ENCODE measurements around the gene IL3RA.

IL3RA gene

GRCh38 chrX:1390621-1391369, 54.2 kb downstream of the IL3RA start:
- H3K4me3 ChIP-seq (replicated peaks; ENCODE audit: low read depth, low read length) = peak overlapping the region; percentile 98
- no peak for DNase-seq (ENCODE audit: extremely low read depth, low read depth)
- no peak for TF ChIP-seq CTCF (IDR thresholded peaks at IDR 0.05; ENCODE audit: low read depth, low read length, missing control alignments)

GRCh38 chrX:1391370-1391706, 54.8 kb downstream of the IL3RA start:
- peak overlapping the region; percentile 98 for H3K4me3 ChIP-seq (replicated peaks; ENCODE audit: low read depth, low read length)
- no peak for DNase-seq (ENCODE audit: extremely low read depth, low read depth)
- no peak for TF ChIP-seq CTCF (IDR thresholded peaks at IDR 0.05; ENCODE audit: low read depth, low read length, missing control alignments)

GRCh38 chrX:1391707-1392375, 55.3 kb downstream of the IL3RA start, which contains the start of gene SLC25A6:
SLC25A6 (minus strand) TSS chrX:1392113; CDS start chrX:1392009, 104 bp downstream.
- TF ChIP-seq CTCF (IDR thresholded peaks at IDR 0.05; ENCODE audit: low read depth, low read length, missing control alignments) = no peak
- DNase-seq (ENCODE audit: extremely low read depth, low read depth) = peak; percentile 88
- H3K4me3 ChIP-seq (replicated peaks; ENCODE audit: low read depth, low read length) = peak within 1 kb of the TSS; percentile 98

- DNase-seq (ENCODE audit: extremely low read depth, low read depth) = no peak
- TF ChIP-seq CTCF (IDR thresholded peaks at IDR 0.05; ENCODE audit: low read depth, low read length, missing control alignments) = no peak
- H3K4me3 ChIP-seq (replicated peaks; ENCODE audit: low read depth, low read length) = peak overlapping the region; percentile 98
These were observed 55.9 kb downstream of the IL3RA start for GRCh38 chrX:1392376-1393068.

GRCh38 chrX:1393871-1394615, 57.5 kb downstream of the IL3RA start:
- DNase-seq (ENCODE audit: extremely low read depth, low read depth) = no peak
- peak overlapping the region; percentile 98 for H3K4me3 ChIP-seq (replicated peaks; ENCODE audit: low read depth, low read length)
- TF ChIP-seq CTCF (IDR thresholded peaks at IDR 0.05; ENCODE audit: low read depth, low read length, missing control alignments) = no peak

GRCh38 chrX:1394731-1395501, 58.3 kb downstream of the IL3RA start:
- TF ChIP-seq CTCF (IDR thresholded peaks at IDR 0.05; ENCODE audit: low read depth, low read length, missing control alignments) = no peak
- no peak for DNase-seq (ENCODE audit: extremely low read depth, low read depth)
- H3K4me3 ChIP-seq (replicated peaks; ENCODE audit: low read depth, low read length) = peak overlapping the region; percentile 98
